RWPE1 (cell line): ENCODE measurements around the gene TMTC4.
"Not testable (repeated sequence)": the region's sequence is repeated elsewhere in the genome, so short reads cannot be mapped to it uniquely, and the experiment has no call there.

ENCODE experiments used
- CTCF ChIA-PET: fragments of 350-600 bp; sonication (Branson Sonifier 250); formaldehyde crosslinking; extraction: SDS; loops from one replicate; lab custom pipeline; 2021; lab: Yijun Ruan, JAX
- POLR2A ChIA-PET: fragments of 400-600 bp; formaldehyde crosslinking; extraction: SDS; loops from one replicate; lab custom pipeline; 2020; ENCODE audit warnings: antibody characterized with exemption; ENCODE audit not compliant: low non-redundant PET; lab: Yijun Ruan, JAX
- DNase-seq: peaks from one replicate; pipeline ENCODE4 v3.0.0; 2012; ENCODE audit warnings: low spot score
- H3K27ac ChIP-seq: fragments of 450-650 bp; 2 replicates; pipeline ENCODE4 v1.5.1; 2017
- TF ChIP-seq, protein P1 (sequence below): fragments of 450-650 bp; conservative IDR thresholded peaks from 2 replicates; pipeline ENCODE4 v1.5.1; 2017; ENCODE audit warnings: low read depth, mild to moderate bottlenecking

Gene TMTC4

GRCh38 chr13:100707818-100708740 lies 33.5 kb upstream of the TMTC4 start:
- no peak overlapping the region for H3K27ac ChIP-seq
- POLR2A ChIA-PET = no interaction called here
- TF ChIP-seq, protein P1, sequence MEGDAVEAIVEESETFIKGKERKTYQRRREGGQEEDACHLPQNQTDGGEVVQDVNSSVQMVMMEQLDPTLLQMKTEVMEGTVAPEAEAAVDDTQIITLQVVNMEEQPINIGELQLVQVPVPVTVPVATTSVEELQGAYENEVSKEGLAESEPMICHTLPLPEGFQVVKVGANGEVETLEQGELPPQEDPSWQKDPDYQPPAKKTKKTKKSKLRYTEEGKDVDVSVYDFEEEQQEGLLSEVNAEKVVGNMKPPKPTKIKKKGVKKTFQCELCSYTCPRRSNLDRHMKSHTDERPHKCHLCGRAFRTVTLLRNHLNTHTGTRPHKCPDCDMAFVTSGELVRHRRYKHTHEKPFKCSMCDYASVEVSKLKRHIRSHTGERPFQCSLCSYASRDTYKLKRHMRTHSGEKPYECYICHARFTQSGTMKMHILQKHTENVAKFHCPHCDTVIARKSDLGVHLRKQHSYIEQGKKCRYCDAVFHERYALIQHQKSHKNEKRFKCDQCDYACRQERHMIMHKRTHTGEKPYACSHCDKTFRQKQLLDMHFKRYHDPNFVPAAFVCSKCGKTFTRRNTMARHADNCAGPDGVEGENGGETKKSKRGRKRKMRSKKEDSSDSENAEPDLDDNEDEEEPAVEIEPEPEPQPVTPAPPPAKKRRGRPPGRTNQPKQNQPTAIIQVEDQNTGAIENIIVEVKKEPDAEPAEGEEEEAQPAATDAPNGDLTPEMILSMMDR = no peak
- DNase-seq = no peak
- CTCF ChIA-PET = no interaction called here

DNA sequence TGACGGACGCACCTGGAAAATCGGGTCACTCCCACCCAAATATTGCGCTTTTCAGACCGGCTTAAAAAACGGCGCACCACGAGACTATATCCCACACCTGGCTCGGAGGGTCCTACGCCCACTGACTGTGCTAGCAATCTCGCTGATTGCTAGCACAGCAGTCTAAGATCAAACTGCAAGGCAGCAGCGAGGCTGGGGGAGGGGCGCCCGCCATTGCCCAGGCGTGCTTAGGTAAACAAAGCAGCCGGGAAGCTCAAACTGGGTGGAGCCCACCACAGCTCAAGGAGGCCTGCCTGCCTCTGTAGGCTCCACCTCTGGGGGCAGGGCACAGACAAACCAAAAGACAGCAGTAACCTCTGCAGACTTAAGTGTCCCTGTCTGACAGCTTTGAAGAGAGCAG lies 23.7 kb upstream of the TMTC4 start:
- DNase-seq, CTCF ChIA-PET, POLR2A ChIA-PET, H3K27ac ChIP-seq: not testable (repeated sequence)

DNA sequence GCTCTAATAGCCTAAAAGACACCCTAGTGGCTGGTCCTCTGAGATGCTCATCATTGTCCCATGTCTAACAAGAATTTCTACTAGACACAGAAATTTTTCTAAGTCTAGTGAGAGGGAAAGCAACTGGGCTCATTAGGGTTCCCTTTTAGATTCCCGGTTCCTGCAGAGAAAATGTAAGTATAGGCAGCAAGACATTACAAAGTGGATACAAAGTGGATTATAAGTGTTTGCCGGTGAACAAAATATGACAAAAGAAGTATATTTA lies 20.8 kb upstream of the TMTC4 start:
- POLR2A ChIA-PET = no interaction called here
- CTCF ChIA-PET = interaction anchor here (0.5 kb wide), 1 partner anchor 1246 kb away, joined by 3 read pairs; no protein-coding TSS in a partner anchor
- DNase-seq = no peak
- TF ChIP-seq, protein P1 = no peak
- no peak overlapping the region for H3K27ac ChIP-seq

DNA sequence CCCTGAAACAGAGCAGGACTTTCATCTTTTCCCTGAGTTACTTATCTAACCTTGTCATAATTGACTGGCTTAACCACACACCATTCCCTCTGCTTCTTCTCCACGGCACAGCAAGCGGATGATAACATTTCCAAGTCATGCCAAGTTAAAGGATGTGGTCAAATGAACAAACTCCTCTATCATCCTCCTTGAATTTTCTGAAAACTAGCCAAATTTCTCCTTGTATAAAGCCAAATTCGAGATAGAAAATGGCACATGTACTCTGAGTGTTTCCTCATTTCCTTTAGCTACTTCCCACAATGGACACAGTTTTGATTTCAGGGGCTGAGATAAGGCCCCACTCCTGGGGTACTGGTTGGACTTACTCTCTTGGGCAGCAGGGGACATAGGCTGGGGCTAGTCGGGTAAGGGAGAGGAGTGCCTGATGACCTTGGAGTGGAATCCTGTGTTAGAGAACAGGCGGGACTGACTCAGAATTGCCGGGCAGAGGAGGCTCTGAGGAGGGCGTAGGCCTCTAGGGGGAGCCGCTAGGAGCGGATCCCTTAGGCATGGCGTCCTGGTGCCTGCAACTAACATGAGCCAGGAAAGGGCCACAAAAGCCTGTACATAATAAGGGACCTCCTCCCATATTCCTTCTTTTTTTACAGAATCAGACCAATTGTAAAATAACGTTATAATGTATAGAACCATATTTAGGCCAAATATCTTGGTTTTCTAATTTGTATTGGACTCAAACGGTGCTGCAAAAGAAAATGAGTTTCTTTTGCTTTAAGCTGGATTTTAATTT lies 20.3 kb upstream of the TMTC4 start:
- CTCF ChIA-PET = interaction anchor here (0.5 to 0.6 kb wide), 2 partner anchors 1059 to 1246 kb away, joined by 3 to 5 read pairs; no protein-coding TSS in a partner anchor
- TF ChIP-seq, protein P1 = no peak
- no peak overlapping the region for H3K27ac ChIP-seq
- POLR2A ChIA-PET = no interaction called here
- no peak for DNase-seq

DNA sequence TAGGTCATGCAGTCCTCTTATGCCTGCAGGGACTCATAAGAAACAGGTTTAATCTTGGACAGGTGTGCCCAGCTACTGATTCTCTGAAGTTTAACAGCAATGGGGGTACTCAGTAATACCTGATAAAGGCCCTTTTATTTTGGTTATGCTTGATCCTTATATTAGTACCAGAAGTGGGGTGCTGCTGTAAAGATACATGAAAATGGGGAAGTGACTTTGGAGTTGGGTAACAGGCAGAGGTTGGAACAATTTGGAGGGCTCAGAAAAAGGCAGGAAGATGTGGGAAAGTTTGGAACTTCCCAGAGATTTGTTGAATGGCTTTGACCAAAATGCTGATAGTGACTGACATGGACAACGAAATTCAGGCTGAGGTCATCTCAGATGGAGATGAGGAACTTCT lies 14.6 kb upstream of the TMTC4 start:
- no peak for DNase-seq
- H3K27ac ChIP-seq = no peak overlapping the region
- TF ChIP-seq, protein P1 = no peak
- ChIA-PET POLR2A (no interaction called here), CTCF (no interaction called here)

- ChIA-PET POLR2A (no interaction called here), CTCF (no interaction called here)
- TF ChIP-seq, protein P1 = no peak
- no peak overlapping the region for H3K27ac ChIP-seq
- DNase-seq = no peak
These were observed 5.5 kb upstream of the TMTC4 start for GRCh38 chr13:100680131-100680530.

DNA sequence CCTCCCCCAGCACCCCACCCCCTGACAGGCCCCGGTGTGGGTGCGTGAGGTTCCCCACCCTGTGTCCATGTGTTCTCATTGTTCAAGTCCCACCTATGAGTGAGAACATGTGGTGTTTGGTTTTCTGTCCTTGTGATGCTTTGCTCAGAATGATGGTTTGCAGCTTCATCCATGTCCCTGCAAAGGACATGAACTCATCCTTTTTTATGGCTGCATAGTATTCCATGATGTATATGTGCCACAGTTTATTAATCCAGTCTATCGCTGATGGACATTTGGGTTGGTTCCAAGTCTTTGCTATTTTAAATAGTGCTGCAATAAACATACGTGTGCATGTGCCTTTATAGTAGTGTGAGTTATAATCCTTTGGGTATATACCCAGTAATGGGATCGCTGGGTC lies 2.5 kb upstream of the TMTC4 start:
- POLR2A ChIA-PET, H3K27ac ChIP-seq, CTCF ChIA-PET, DNase-seq: not testable (repeated sequence)
